ENCODE measurements around the gene FHOD3.

FHOD3 gene

GRCh38 chr18:36735130-36735529 is 437.6 kb downstream of the FHOD3 start:
- Histone ChIP-seq H3K4me3 (no peak overlapping the region), H3K27ac (no peak overlapping the region)
- TF ChIP-seq CTCF (IDR thresholded peaks at IDR 0.05), result no peak
- no peak for DNase-seq (ENCODE audit: low spot score)

GRCh38 chr18:36736094-36736493 is 438.6 kb downstream of the FHOD3 start:
- Histone ChIP-seq H3K27ac (no peak overlapping the region), H3K4me3 (no peak overlapping the region)
- no peak for DNase-seq (ENCODE audit: low spot score)
- no peak for TF ChIP-seq CTCF (IDR thresholded peaks at IDR 0.05)

- H3K4me3 ChIP-seq, result no peak overlapping the region
- TF ChIP-seq CTCF (IDR thresholded peaks at IDR 0.05), result no peak
Observed at GRCh38 chr18:36737316-36737715, 439.8 kb downstream of the FHOD3 start.

GRCh38 chr18:36744261-36744876 is 446.9 kb downstream of the FHOD3 start:
- DNase-seq (ENCODE audit: low spot score), result no peak
- H3K4me3 ChIP-seq, result no peak overlapping the region
- no peak for TF ChIP-seq CTCF (IDR thresholded peaks at IDR 0.05)
- H3K27ac ChIP-seq, result no peak overlapping the region

More at GRCh38 chr18:36737316-36737715, 439.8 kb downstream of the FHOD3 start:
- no peak for DNase-seq (ENCODE audit: low spot score)
- no peak overlapping the region for H3K27ac ChIP-seq

GRCh38 chr18:36745219-36745975 is 447.9 kb downstream of the FHOD3 start:
- H3K4me3 ChIP-seq, result no peak overlapping the region
- DNase-seq (ENCODE audit: low spot score), result no peak
- no peak overlapping the region for H3K27ac ChIP-seq
- TF ChIP-seq CTCF (IDR thresholded peaks at IDR 0.05), result no peak

- no peak for TF ChIP-seq CTCF (IDR thresholded peaks at IDR 0.05)
- DNase-seq (ENCODE audit: low spot score), result no peak
- Histone ChIP-seq H3K4me3 (no peak overlapping the region), H3K27ac (no peak overlapping the region)
Observed at GRCh38 chr18:36752929-36753865, 455.7 kb downstream of the FHOD3 start.

All from coronary artery (tissue), 2 donors.